Common myeloid progenitor, CD34-positive (primary cell): ENCODE measurements around the gene MBOAT7.
"Not testable (repeated sequence)": the region's sequence is repeated elsewhere in the genome, so short reads cannot be mapped to it uniquely, and the experiment has no call there.

Source experiments
- CTCF ChIA-PET: fragments of 350-600 bp; sonication (Branson Sonifier 250); formaldehyde crosslinking; loops from one replicate; lab custom pipeline; 2021; ENCODE audit warnings: antibody characterized with exemption; lab: Charles Lee
- POLR2A ChIA-PET: fragments of 350-600 bp; sonication (Branson Sonifier 250); formaldehyde crosslinking; loops from one replicate; lab custom pipeline; 2021; ENCODE audit warnings: antibody characterized with exemption; lab: Charles Lee
- DNase-seq, 3 donors: peaks; one replicate each; pipeline versions ENCODE4 v3.0.0 to v3.0.0-alpha.2; 2013
- H3K27ac ChIP-seq, 2 experiments: 1 replicate in 1 of 2; 2 replicates in 1 of 2; pipeline ENCODE4 v1.7.0; 2013; ENCODE audit warnings: inconsistent platforms in 2 of 2, low read length in 2 of 2, mild to moderate bottlenecking in 2 of 2, low read depth in 1 of 2, moderate library complexity in 1 of 2; ENCODE audit not compliant: severe bottlenecking in 2 of 2, insufficient read depth in 1 of 2, poor library complexity in 1 of 2
- H3K27me3 ChIP-seq, 5 experiments: replicated peaks in 2 of 5; 1 replicate in 3 of 5; 2 replicates in 2 of 5; pipeline versions ENCODE4 v1.6.1 to v1.7.0; 2013; ENCODE audit warnings: low read length in 4 of 5, mild to moderate bottlenecking in 2 of 5, moderate library complexity in 2 of 5, inconsistent platforms in 1 of 5; ENCODE audit not compliant: insufficient read depth in 5 of 5, control insufficient read depth in 4 of 5
- H3K36me3 ChIP-seq, 4 experiments: 1 replicate in 2 of 4; 2 replicates in 2 of 4; pipeline versions ENCODE4 v1.6.1 to v1.7.0; 2013; ENCODE audit warnings: low read length in 3 of 4, control low read depth in 1 of 4, mild to moderate bottlenecking in 1 of 4; ENCODE audit not compliant: control insufficient read depth in 4 of 4, insufficient read depth in 4 of 4
- H3K4me1 ChIP-seq, 4 experiments: 1 replicate in 3 of 4; 2 replicates in 1 of 4; pipeline versions ENCODE4 v1.6.1 to v1.7.1; 2013; ENCODE audit warnings: low read length in 3 of 4, mild to moderate bottlenecking in 3 of 4, control low read depth in 1 of 4, inconsistent platforms in 1 of 4, moderate library complexity in 1 of 4; ENCODE audit not compliant: control insufficient read depth in 4 of 4, insufficient read depth in 4 of 4; ENCODE audit errors: control extremely low read depth in 1 of 4
- H3K4me3 ChIP-seq, 7 experiments: 1 replicate in 4 of 7; 2 replicates in 3 of 7; pipeline versions ENCODE4 v1.5.1 to v1.7.0; 2013; ENCODE audit warnings: mild to moderate bottlenecking in 7 of 7, low read length in 6 of 7, moderate library complexity in 6 of 7, inconsistent platforms in 2 of 7, low read depth in 2 of 7, control low read depth in 1 of 7; ENCODE audit not compliant: insufficient read depth in 4 of 7, control insufficient read depth in 1 of 7; ENCODE audit errors: extremely low read depth in 1 of 7
- H3K9me3 ChIP-seq, 5 experiments: 1 replicate in 4 of 5; 2 replicates in 1 of 5; pipeline versions ENCODE4 v1.6.1 to v1.7.1; 2013; ENCODE audit warnings: low read length in 4 of 5, mild to moderate bottlenecking in 2 of 5, inconsistent platforms in 1 of 5, low read depth in 1 of 5, moderate library complexity in 1 of 5; ENCODE audit not compliant: control insufficient read depth in 4 of 5, insufficient read depth in 2 of 5; ENCODE audit errors: control extremely low read depth in 1 of 5
- WGBS: methylation state at CpG from one replicate; pipeline ENCODE4 v1.1.5; 2013; ENCODE audit not compliant: insufficient coverage; 5-methylcytosine and 5-hydroxymethylcytosine counted together

The MBOAT7 gene

DNA sequence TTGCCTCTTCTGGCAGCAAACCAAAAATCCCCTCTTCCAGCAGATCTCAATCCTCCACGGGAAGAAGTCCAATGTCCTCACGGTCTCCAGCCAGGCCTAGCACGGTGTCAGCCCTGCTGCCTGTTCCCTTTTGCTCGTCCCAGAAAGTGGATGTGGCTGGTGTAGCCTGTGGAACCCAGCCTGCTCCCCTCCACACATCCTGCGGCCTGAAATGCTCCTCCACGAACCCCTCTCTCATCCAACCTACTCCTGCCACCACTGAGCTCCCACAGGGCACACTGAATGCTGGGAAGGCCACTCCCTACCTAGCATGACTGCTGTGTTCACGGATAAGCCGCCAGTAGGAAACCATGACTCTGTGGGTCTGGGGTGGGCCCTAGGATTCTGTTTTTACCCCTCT lies 3.0 kb downstream of the MBOAT7 start:
- Histone ChIP-seq H3K4me1 (peaks cover 4 to 25% (median 22%) of the 10 kb centered on the region in 4 experiments), H3K36me3 (peaks cover 7 to 40% (median 31%) of the 10 kb centered on the region in 4 experiments), H3K9me3 (no peaks in the 10 kb centered on the region), H3K27ac (peak overlapping the region; percentile 96 to 98), H3K4me3 (peak overlapping the region in 1 of 7 experiments; percentile 92), H3K27me3 (no peaks in the 10 kb centered on the region)
- no peak for DNase-seq
- ChIA-PET POLR2A (interaction anchor here (6.0 kb wide), 1 partner anchor 24 kb away, joined by 95 read pairs; no protein-coding TSS in a partner anchor), CTCF (interaction anchor here (1.4 to 4.2 kb wide), 6 partner anchors 10 to 80 kb away, joined by 3 to 28 read pairs (median 6); partner anchors contain the start of gene TMC4)
- WGBS = 81% methylated on average over 3 of the region's 8 CpGs

DNA sequence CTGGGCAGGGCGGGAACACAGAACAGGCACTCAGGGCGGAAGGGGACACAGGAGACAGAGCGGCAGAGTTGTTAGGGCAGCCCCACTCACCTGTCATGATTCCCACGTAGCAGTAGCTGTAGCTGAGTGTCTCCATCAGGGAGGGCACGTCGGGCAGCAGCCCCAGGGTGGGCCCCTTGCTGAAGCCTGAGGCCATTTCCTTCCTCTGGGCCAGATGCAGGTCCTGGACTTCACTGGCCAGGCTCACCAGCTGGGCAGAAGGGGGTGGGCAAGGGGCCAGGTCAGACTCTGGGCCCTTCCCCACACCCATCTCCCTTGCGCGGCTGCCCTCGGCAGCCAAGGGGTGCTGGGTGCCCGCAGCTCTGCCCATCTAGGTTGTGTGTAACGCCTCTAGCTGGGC lies 5.9 kb downstream of the MBOAT7 start:
- H3K9me3 ChIP-seq = no peaks in the 10 kb centered on the region
- CTCF ChIA-PET = interaction anchor here (1.1 to 2.2 kb wide), 3 partner anchors 13 to 49 kb away, joined by 3 to 8 read pairs (median 3); no protein-coding TSS in a partner anchor
- peaks cover 9 to 69% (median 57%) of the 10 kb centered on the region in 4 experiments for H3K36me3 ChIP-seq
- no peak for DNase-seq
- 93% methylated on average over 11 of the region's 11 CpGs for WGBS
- no peaks in the 10 kb centered on the region for H3K27me3 ChIP-seq
- no peak overlapping the region for H3K4me3 ChIP-seq
- H3K4me1 ChIP-seq = peaks cover 4 to 33% (median 27%) of the 10 kb centered on the region in 4 experiments
- POLR2A ChIA-PET = interaction anchor here (0.8 kb wide), 1 partner anchor 8 kb away, joined by 3 read pairs; no protein-coding TSS in a partner anchor
- H3K27ac ChIP-seq = peak overlapping the region in 1 of 2 experiments; percentile 25

- CTCF ChIA-PET, DNase-seq, H3K4me3 ChIP-seq, H3K27ac ChIP-seq, H3K9me3 ChIP-seq, POLR2A ChIA-PET, H3K27me3 ChIP-seq: not testable (repeated sequence)
- Histone ChIP-seq H3K4me1 (peaks cover 0 to 18% (median 13%) of the 10 kb centered on the region in 4 experiments), H3K36me3 (peaks cover 9 to 71% (median 59%) of the 10 kb centered on the region in 4 experiments)
- 92% methylated on average over 1 of the region's 3 CpGs for WGBS
These were observed 7.5 kb downstream of the MBOAT7 start for GRCh38 chr19:54181894-54182293.

DNA sequence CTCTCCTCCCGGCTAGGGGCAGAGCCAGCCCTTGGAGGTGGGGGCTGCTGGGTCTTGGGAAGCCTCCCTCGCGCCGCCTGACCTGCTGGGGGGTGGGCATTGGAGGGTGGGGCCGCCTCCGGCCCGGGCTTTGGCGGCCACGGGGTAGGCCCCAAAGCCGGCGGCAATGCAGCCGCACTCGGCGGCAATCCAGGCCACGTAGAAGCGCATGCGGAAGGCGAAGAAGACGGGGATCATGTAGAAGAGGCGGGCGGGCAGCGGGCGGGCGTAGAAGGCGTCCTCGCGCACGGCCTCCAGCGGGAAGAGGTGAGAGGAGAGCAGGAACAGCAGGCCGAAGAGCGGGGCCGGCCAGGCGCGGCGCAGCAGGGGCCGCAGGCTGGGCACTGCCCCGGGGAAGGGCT lies 8.7 kb downstream of the MBOAT7 start:
- ChIA-PET CTCF (interaction anchor here (1.1 to 1.6 kb wide), 3 partner anchors 9 to 52 kb away, joined by 3 to 7 read pairs (median 6); partner anchors contain the start of gene MBOAT7), POLR2A (no interaction called here)
- H3K4me3 ChIP-seq = no peak overlapping the region
- no peak for DNase-seq
- peaks cover 0 to 15% (median 11%) of the 10 kb centered on the region in 4 experiments for H3K4me1 ChIP-seq
- H3K36me3 ChIP-seq = peaks cover 8 to 72% (median 51%) of the 10 kb centered on the region in 4 experiments
- WGBS = over 99% methylated on average over 25 of the region's 37 CpGs
- peak overlapping the region in 1 of 2 experiments; percentile 35 for H3K27ac ChIP-seq
- H3K9me3 ChIP-seq = no peaks in the 10 kb centered on the region
- H3K27me3 ChIP-seq = no peaks in the 10 kb centered on the region

DNA sequence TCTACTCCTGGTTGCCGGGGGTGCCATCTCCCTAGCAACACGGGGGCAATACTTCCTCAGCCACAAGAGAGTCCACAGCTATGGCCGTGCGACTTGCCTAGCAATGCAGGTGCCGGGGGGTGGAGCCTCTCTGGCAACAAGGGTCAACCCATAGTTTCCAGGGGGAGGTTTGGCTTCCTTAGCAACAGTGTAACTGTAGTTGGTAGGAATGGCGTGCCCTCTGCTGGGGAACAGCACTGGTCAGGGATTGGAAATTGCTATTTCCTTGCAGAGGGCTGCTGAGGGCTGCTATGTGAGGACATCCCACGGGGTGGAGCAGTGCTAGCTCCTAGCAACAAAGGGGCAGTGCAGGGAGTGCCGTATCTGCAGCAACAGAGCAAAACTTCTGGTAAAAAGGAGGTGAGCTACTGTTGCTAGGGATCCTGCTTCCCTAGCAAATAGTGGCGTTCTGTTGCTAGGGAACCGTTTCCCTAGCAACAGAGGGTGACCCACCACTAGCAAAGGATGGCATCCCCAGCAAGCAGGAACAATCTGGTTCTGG lies 9.4 kb downstream of the MBOAT7 start:
- WGBS = 77% methylated on average over 10 of the region's 10 CpGs
- Histone ChIP-seq H3K9me3 (no peaks in the 10 kb centered on the region), H3K27ac (peak overlapping the region in 1 of 2 experiments; percentile 35), H3K27me3 (no peaks in the 10 kb centered on the region), H3K36me3 (peaks cover 5 to 73% (median 48%) of the 10 kb centered on the region in 4 experiments), H3K4me3 (no peak overlapping the region), H3K4me1 (peaks cover 0 to 15% (median 11%) of the 10 kb centered on the region in 4 experiments)
- DNase-seq = peak; percentile 57 to 91 (median 87)
- ChIA-PET CTCF (interaction anchor here (1.1 to 1.6 kb wide), 3 partner anchors 9 to 52 kb away, joined by 3 to 7 read pairs (median 6); partner anchors contain the start of gene MBOAT7), POLR2A (interaction anchor here (1.0 kb wide), 1 partner anchor 43 kb away, joined by 3 read pairs; the partner anchor contains the start of gene CNOT3)

DNA sequence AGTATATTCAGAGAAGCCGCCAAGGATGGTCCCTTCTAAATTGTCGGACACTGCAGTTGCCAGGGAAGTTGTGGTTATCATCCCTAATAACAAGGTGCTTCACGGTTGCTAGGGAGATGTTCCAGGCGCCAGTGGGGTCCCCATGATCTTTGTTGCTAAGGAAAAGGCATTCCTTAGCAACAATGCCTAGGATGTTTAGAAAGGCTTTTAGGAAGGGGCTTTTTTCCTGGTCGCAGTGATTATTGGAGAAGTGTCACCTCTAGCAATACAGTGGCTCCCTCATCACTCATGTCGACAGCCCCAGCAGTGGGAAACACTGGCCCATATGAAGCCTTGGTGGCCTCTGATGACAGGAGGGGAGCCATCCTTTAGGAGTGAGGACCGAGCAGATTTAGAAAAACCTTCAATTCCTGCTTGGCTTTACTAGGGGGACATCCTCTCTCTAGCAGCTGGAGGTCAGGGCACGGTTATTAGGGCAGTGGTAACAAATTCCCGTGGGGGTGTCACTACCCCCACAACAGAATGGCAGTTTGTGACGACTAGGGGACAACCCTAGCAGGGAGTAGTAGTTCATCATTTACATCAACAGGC lies 10.0 kb downstream of the MBOAT7 start:
- H3K27me3 ChIP-seq = no peaks in the 10 kb centered on the region
- H3K4me1 ChIP-seq = peaks cover 0 to 15% (median 11%) of the 10 kb centered on the region in 4 experiments
- CTCF ChIA-PET = interaction anchor here (1.1 to 1.6 kb wide), 3 partner anchors 9 to 53 kb away, joined by 3 to 7 read pairs (median 6); partner anchors contain the start of gene MBOAT7
- no peaks in the 10 kb centered on the region for H3K9me3 ChIP-seq
- WGBS = 93% methylated on average over 8 of the region's 10 CpGs
- peak overlapping the region; percentile 35 to 42 for H3K27ac ChIP-seq
- POLR2A ChIA-PET = interaction anchor here (1.0 kb wide), 1 partner anchor 42 kb away, joined by 3 read pairs; the partner anchor contains the start of gene CNOT3
- H3K36me3 ChIP-seq = peaks cover 5 to 73% (median 48%) of the 10 kb centered on the region in 4 experiments
- no peak for DNase-seq
- H3K4me3 ChIP-seq = no peak overlapping the region
